ENCODE measurements around the gene SLC6A3.

DNA sequence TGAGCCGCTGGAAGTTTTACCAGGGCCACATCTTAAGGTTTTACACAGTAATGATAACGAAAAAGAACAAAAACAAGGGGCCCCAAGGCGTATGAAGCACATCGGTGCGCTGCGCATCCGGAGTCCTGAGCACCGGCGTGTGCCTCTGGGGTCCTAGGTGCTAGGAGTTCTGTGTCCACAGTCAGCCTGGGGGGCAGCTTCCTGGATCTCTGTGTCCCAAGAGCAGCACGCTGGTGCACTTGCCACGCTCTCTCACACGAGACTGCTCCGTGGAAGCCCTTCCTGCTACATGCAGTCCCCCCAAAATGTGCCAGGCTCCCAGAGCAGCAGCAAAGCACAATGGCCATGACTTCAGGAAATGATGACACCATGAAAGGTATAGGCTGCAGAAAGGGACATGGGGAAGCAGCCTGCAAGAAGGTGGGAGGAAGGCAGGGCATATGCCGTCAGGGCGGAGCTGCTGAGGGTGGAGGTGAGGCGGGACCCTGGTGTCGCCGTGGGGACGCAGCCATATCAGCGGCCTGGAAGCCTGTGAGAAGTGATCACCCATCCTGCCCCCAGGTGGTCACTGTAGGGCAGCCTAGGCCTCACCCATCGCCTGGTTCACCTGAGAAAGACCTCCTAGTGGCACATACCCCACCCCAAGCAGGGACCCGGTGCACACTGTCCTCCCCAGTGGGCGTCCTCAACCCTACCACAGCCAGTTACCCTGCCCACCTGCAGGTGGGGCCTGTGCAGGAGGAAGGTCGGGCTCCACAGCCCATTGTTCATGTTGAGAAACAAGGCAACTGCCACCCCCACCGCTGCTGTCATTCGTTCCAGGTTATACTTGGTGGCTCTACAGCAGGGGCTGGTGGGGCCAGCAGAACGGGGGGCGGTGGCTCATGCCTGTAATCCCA, 23.6 kb upstream of the SLC6A3 start:
- no peak for TF ChIP-seq TCF7L2 (IDR thresholded peaks at IDR 0.05; ENCODE audit: low read depth, low read length)
- TF ChIP-seq, protein P1, sequence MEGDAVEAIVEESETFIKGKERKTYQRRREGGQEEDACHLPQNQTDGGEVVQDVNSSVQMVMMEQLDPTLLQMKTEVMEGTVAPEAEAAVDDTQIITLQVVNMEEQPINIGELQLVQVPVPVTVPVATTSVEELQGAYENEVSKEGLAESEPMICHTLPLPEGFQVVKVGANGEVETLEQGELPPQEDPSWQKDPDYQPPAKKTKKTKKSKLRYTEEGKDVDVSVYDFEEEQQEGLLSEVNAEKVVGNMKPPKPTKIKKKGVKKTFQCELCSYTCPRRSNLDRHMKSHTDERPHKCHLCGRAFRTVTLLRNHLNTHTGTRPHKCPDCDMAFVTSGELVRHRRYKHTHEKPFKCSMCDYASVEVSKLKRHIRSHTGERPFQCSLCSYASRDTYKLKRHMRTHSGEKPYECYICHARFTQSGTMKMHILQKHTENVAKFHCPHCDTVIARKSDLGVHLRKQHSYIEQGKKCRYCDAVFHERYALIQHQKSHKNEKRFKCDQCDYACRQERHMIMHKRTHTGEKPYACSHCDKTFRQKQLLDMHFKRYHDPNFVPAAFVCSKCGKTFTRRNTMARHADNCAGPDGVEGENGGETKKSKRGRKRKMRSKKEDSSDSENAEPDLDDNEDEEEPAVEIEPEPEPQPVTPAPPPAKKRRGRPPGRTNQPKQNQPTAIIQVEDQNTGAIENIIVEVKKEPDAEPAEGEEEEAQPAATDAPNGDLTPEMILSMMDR (IDR thresholded peaks at IDR 0.05), result no peak
- no peak for TF ChIP-seq POLR2AphosphoS5 (IDR thresholded peaks at IDR 0.05; ENCODE audit: low read depth, low read length)
- TF ChIP-seq SIN3A (IDR thresholded peaks at IDR 0.05; ENCODE audit: borderline replicate concordance, insufficient read depth, low read depth, low read length), result no peak

Data from Panc1 (cell line).